A673 (cell line): ENCODE results near the gene RBM15. TPM values are rescaled to one million over a fixed set of nuclear protein-coding genes. Genes with fewer than 3 reads are reported as not detected.

Experiments
- BruUV-seq: library from RNA; stranded (reverse); fragments of 400-500 nt; replicated peaks from 2 replicates; lab custom pipeline; 2021; lab: Mats Ljungman, UMichigan
- CTCF ChIA-PET: fragments of 300-600 bp; sonication (Branson Sonifier 250); formaldehyde crosslinking; loops from one replicate; lab custom pipeline; 2022; ENCODE audit warnings: antibody characterized with exemption; lab: Charles Lee
- POLR2A ChIA-PET: fragments of 300-600 bp; sonication (Branson Sonifier 250); formaldehyde crosslinking; loops from one replicate; lab custom pipeline; 2022; ENCODE audit warnings: antibody characterized with exemption; ENCODE audit not compliant: low non-redundant PET; lab: Charles Lee
- DNase-seq: peaks from one replicate; pipeline ENCODE4 v3.0.0-alpha.2; 2015; ENCODE audit warnings: low spot score
- H3K27ac ChIP-seq: fragments of 200-600 bp; sonication (generic); 2 replicates; pipeline ENCODE4 v1.5.1; 2016; ENCODE audit warnings: mixed run types, low read depth, mild to moderate bottlenecking, mixed read lengths, antibody characterized with exemption, low read length; ENCODE audit not compliant: poor library complexity, severe bottlenecking
- H3K27me3 ChIP-seq: fragments of 200-600 bp; sonication (generic); replicated peaks from 2 replicates; pipeline ENCODE4 v1.6.1; 2017; ENCODE audit warnings: mixed run types, low read depth, mild to moderate bottlenecking, mixed read lengths, antibody characterized with exemption, low read length; ENCODE audit not compliant: insufficient read depth, poor library complexity
- H3K36me3 ChIP-seq: fragments of 200-600 bp; sonication (generic); 2 replicates; pipeline ENCODE4 v1.6.1; 2016; ENCODE audit warnings: mixed run types, mild to moderate bottlenecking, mixed read lengths, antibody characterized with exemption, low read length; ENCODE audit not compliant: insufficient read depth, poor library complexity, severe bottlenecking
- H3K4me1 ChIP-seq: fragments of 200-600 bp; sonication (generic); 2 replicates; pipeline ENCODE4 v1.6.1; 2017; ENCODE audit warnings: mixed run types, mild to moderate bottlenecking, mixed read lengths, antibody characterized with exemption, low read length; ENCODE audit not compliant: insufficient read depth, poor library complexity, severe bottlenecking
- H3K4me3 ChIP-seq: fragments of 200-600 bp; sonication (generic); 2 replicates; pipeline ENCODE4 v1.5.1; 2016; ENCODE audit warnings: low read depth, mixed run types, mild to moderate bottlenecking, mixed read lengths, low read length; ENCODE audit not compliant: poor library complexity, severe bottlenecking
- H3K9me3 ChIP-seq: fragments of 200-600 bp; sonication (generic); 2 replicates; pipeline ENCODE4 v1.6.1; 2016; ENCODE audit warnings: mixed run types, low read depth, mild to moderate bottlenecking, mixed read lengths, antibody characterized with exemption, low read length; ENCODE audit not compliant: poor library complexity, severe bottlenecking
- CTCF ChIP-seq: fragments of 300-800, 200-600 bp; sonication (generic); conservative IDR thresholded peaks from 2 replicates; pipeline ENCODE4 v1.5.1; 2017; ENCODE audit warnings: low read depth, mild to moderate bottlenecking, antibody characterized with exemption, low read length, moderate library complexity, mixed read lengths
- EZH2 ChIP-seq: fragments of 200-600 bp; sonication (generic); IDR thresholded peaks from 2 replicates; pipeline ENCODE4 v1.6.1; 2017; ENCODE audit warnings: borderline replicate concordance, low read depth, mild to moderate bottlenecking, mixed read lengths, antibody characterized with exemption, low read length; ENCODE audit not compliant: poor library complexity, severe bottlenecking
- intact Hi-C: fragments of 100-400 bp; cut with micrococcal nuclease; formaldehyde crosslinking; loops from one replicate; pipeline ENCODE4 v1.10.0; 2022; ENCODE audit not compliant: unreplicated experiment
- total RNA-seq: library from RNA; stranded (reverse); gene quantifications from 2 replicates; pipeline ENCODE4 v1.2.3, GENCODE V29; 2021

The RBM15 gene
- total RNA-seq, 1 experiment from 2014 or later = 60.3 TPM

DNA sequence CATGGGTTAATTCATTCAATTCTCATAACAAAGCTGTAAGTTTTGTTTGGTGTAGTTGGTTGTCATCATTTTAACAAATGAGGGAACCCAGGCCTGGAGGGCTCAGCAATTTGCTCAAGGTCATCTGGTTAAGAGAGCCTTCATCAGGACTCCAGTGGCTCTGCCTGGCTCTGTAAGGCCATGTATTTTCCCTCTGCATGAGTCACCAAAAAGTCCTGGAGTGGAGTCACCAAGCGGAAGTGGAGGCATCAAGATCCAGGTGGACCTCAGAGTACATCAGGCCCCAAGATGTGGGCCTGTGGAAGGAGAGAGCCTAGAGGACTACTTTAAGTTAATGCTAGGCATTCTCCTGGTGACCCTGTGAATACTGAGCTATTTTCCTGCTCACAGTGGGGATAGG, 30.0 kb upstream of the RBM15 start:
- ChIA-PET POLR2A (no interaction called here), CTCF (interaction anchor here (5.9 kb wide), 1 partner anchor 101 kb away, joined by 82 read pairs; no protein-coding TSS in a partner anchor)
- Histone ChIP-seq H3K27me3 (no peaks in the 10 kb centered on the region), H3K9me3 (no peaks in the 10 kb centered on the region), H3K4me1 (no peaks in the 10 kb centered on the region), H3K27ac (no peak overlapping the region), H3K36me3 (no peaks in the 10 kb centered on the region), H3K4me3 (no peak overlapping the region)
- no TSS peak for BruUV-seq
- intact Hi-C loops = no loop called here
- TF ChIP-seq EZH2 = no peak
- DNase-seq = no peak

DNA sequence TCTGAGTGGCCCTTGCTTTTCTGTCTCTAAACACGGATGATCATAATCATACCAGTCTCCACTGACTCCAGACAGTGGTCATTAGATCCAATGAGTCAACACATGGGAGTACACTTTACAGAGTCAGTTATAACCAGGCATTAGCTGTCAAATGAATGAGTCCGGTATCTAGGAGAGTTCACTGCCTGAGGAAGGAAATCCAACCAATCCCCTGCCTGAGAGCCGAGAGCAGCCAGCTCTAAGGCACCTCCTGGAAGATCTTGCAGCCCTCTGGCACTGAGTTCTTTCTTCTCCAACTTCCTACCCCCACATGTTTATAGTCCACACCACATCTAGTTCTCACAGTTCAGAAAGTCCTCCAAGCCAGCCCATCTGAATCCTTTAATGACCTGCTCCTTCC, 29.4 kb upstream of the RBM15 start:
- H3K27ac ChIP-seq = no peak overlapping the region
- DNase-seq = no peak
- intact Hi-C loops = loop anchor here (10.0 kb wide), 2 partner anchors 155 to 185 kb away; no protein-coding TSS in a partner anchor
- no peaks in the 10 kb centered on the region for H3K9me3 ChIP-seq
- no peak for TF ChIP-seq CTCF
- no peak for TF ChIP-seq EZH2
- POLR2A ChIA-PET = no interaction called here
- no TSS peak for BruUV-seq
- no peaks in the 10 kb centered on the region for H3K36me3 ChIP-seq
- no peak overlapping the region for H3K4me3 ChIP-seq
- H3K4me1 ChIP-seq = no peaks in the 10 kb centered on the region
- CTCF ChIA-PET = interaction anchor here (5.9 kb wide), 1 partner anchor 102 kb away, joined by 82 read pairs; no protein-coding TSS in a partner anchor
- H3K27me3 ChIP-seq = no peaks in the 10 kb centered on the region

DNA sequence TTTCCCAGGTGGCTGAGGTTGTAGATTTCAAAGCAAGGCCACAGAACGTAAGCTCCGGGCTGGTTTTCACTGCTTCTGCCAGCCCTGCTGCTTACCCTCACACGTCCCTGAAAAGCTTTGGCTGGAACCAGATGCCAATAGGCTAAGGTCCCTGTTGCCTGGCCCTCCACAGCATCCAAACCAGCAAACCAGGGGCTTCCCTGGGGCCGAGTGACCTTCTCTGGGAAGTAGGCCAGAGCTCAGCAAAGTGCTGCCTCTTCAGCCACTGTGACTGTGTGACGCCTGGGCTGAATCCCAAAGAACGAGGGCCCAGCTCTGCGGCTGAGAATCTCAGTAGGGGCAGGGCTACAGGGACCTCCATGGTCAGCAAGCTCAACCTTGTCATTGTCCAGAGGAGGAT, 28.9 kb upstream of the RBM15 start:
- TF ChIP-seq CTCF = no peak
- TF ChIP-seq EZH2 = no peak
- no peaks in the 10 kb centered on the region for H3K36me3 ChIP-seq
- DNase-seq = no peak
- no peaks in the 10 kb centered on the region for H3K4me1 ChIP-seq
- H3K4me3 ChIP-seq = no peak overlapping the region
- ChIA-PET POLR2A (no interaction called here), CTCF (interaction anchor here (5.9 kb wide), 1 partner anchor 102 kb away, joined by 82 read pairs; no protein-coding TSS in a partner anchor)
- H3K9me3 ChIP-seq = no peaks in the 10 kb centered on the region
- intact Hi-C loops = loop anchor here (10.0 kb wide), 2 partner anchors 155 to 185 kb away; no protein-coding TSS in a partner anchor
- no TSS peak for BruUV-seq
- H3K27me3 ChIP-seq = no peaks in the 10 kb centered on the region
- H3K27ac ChIP-seq = no peak overlapping the region
